Tibial artery (tissue), 4 donors: Measurements from ENCODE around the gene BAHD1.

Experiments used
- DNase-seq, 2 donors: peaks; one replicate each; pipeline ENCODE4 v3.0.0-alpha.2; 2019
- H3K27ac ChIP-seq, 2 donors: fragments of 200-600 bp; sonication (generic) in 1 of 2; 1 replicate in 1 of 2; 2 replicates in 1 of 2; pipeline ENCODE4 v1.5.1; 2018 to 2019; ENCODE audit warnings: mild to moderate bottlenecking in 1 of 2
- H3K27me3 ChIP-seq, 2 donors: fragments of 200-600 bp; sonication (generic) in 1 of 2; one replicate each; pipeline versions ENCODE4 v1.5.1 to v1.6.0; 2016 to 2019
- H3K36me3 ChIP-seq, 3 donors: fragments of 200-600 bp; sonication (generic) in 2 of 3; one replicate each; pipeline ENCODE4 v1.5.1; 2016 to 2019; ENCODE audit warnings: mild to moderate bottlenecking in 2 of 3
- H3K4me1 ChIP-seq, 4 donors: fragments of 200-600 bp; sonication (generic) in 2 of 4; 1 replicate in 3 of 4; 2 replicates in 1 of 4; pipeline ENCODE4 v1.5.1; 2016 to 2019
- H3K4me3 ChIP-seq, 2 donors: fragments of 200-600 bp; sonication (generic) in 1 of 2; 1 replicate in 1 of 2; 2 replicates in 1 of 2; pipeline ENCODE4 v1.5.1; 2018 to 2019; ENCODE audit warnings: mild to moderate bottlenecking in 2 of 2
- H3K9me3 ChIP-seq, 3 donors: fragments of 200-600 bp; sonication (generic) in 1 of 3; one replicate each; pipeline ENCODE4 v1.5.1; 2016 to 2019
- intact Hi-C: fragments of 100-400 bp; cut with DNase I; formaldehyde crosslinking; loops from one replicate; pipeline ENCODE4 v1.15.0; 2023; ENCODE audit warnings: low total_unique reads
- TF ChIP-seq, protein P1 (sequence below), 2 experiments: fragments of 200-600 bp in 1 of 2; fragments of 450-650 bp in 1 of 2; IDR thresholded peaks; one replicate each; pipeline ENCODE4 v1.5.1; 2017 to 2019; ENCODE audit warnings: antibody characterized with exemption in 2 of 2, mild to moderate bottlenecking in 1 of 2, moderate library complexity in 1 of 2

Gene BAHD1

DNA sequence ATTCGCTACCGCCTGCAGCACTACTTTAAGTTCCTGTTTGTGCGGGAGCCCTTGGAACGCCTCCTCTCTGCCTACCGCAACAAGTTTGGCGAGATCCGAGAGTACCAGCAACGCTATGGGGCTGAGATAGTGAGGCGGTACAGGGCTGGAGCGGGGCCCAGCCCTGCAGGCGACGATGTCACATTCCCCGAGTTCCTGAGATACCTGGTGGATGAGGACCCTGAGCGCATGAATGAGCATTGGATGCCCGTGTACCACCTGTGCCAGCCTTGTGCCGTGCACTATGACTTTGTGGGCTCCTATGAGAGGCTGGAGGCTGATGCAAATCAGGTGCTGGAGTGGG lies 31.0 kb downstream of the BAHD1 start:
- Histone ChIP-seq H3K4me3 (peak overlapping the region; percentile 91 to 99), H3K4me1 (peaks cover 0 to 22% (median 12%) of the 10 kb centered on the region in 4 donors), H3K9me3 (no peaks in the 10 kb centered on the region), H3K36me3 (peaks cover 0 to 10% (median 0%) of the 10 kb centered on the region in 3 donors), H3K27me3 (no peaks in the 10 kb centered on the region), H3K27ac (peak overlapping the region; percentile 85 to 97)
- DNase-seq, result no peak
- TF ChIP-seq, protein P1, sequence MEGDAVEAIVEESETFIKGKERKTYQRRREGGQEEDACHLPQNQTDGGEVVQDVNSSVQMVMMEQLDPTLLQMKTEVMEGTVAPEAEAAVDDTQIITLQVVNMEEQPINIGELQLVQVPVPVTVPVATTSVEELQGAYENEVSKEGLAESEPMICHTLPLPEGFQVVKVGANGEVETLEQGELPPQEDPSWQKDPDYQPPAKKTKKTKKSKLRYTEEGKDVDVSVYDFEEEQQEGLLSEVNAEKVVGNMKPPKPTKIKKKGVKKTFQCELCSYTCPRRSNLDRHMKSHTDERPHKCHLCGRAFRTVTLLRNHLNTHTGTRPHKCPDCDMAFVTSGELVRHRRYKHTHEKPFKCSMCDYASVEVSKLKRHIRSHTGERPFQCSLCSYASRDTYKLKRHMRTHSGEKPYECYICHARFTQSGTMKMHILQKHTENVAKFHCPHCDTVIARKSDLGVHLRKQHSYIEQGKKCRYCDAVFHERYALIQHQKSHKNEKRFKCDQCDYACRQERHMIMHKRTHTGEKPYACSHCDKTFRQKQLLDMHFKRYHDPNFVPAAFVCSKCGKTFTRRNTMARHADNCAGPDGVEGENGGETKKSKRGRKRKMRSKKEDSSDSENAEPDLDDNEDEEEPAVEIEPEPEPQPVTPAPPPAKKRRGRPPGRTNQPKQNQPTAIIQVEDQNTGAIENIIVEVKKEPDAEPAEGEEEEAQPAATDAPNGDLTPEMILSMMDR (IDR thresholded peaks at IDR 0.05), result no peak
- intact Hi-C loops, result no loop called here

DNA sequence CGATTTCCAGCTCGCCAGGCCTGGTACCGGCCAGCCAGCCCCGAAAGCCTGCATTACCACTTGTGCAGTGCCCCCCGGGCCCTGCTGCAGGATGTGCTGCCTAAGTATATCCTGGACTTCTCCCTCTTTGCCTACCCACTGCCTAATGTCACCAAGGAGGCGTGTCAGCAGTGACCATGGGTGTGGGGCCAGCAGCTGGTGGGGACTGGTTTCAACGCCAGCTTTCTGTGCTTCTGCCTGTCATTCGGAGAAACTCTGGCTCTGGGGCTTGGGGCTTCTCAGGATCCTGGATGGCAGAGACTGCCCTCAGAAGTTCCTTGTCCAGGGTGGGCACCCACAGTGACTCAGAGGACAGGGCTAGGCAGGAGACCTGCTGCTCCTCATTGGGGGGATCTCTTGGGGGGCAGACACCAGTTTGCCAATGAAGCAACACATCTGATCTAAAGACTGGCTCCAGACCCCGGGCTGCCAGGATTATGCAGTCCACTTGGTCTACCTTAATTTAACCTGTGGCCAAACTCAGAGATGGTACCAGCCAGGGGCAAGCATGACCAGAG lies 31.5 kb downstream of the BAHD1 start:
- Histone ChIP-seq H3K9me3 (no peaks in the 10 kb centered on the region), H3K4me3 (peak overlapping the region; percentile 91 to 99), H3K4me1 (peaks cover 0 to 22% (median 12%) of the 10 kb centered on the region in 4 donors), H3K36me3 (peaks cover 0 to 6% (median 0%) of the 10 kb centered on the region in 3 donors), H3K27ac (peak overlapping the region in 1 of 2 donors; percentile 85), H3K27me3 (no peaks in the 10 kb centered on the region)
- TF ChIP-seq, protein P1 (IDR thresholded peaks at IDR 0.05), result no peak
- no peak for DNase-seq
- intact Hi-C loops, result no loop called here

DNA sequence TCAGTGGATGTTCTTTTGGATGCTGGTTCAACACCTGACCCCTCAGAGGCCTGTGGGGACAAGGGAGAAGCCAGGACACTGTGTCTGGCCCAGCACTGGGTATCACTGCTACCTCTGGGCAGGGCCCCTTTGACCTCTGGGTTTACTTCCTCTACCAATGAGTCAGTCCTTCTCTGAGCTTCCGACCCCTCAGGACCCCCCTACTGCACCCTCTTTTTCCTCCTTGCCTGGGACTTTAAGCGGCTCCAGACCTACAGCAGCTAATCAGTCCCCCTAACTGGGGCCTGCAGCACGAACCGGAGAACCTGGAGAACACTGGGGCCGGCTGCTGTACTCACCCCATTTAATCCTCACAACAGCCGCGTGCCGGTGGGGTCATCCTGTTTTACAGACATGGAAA lies 33.8 kb downstream of the BAHD1 start:
- H3K4me1 ChIP-seq, result peaks cover 0 to 22% (median 12%) of the 10 kb centered on the region in 4 donors
- TF ChIP-seq, protein P1 (IDR thresholded peaks at IDR 0.05), result no peak

GRCh38 chr15:40477642-40478327 lies 37.0 kb downstream of the BAHD1 start:
- Histone ChIP-seq H3K27ac (no peak overlapping the region), H3K9me3 (no peaks in the 10 kb centered on the region), H3K27me3 (no peaks in the 10 kb centered on the region), H3K36me3 (no peaks in the 10 kb centered on the region), H3K4me3 (no peak overlapping the region), H3K4me1 (no peaks in the 10 kb centered on the region)
- DNase-seq, result peak in 1 of 2 donors; percentile 13
- TF ChIP-seq, protein P1 (IDR thresholded peaks at IDR 0.05), result no peak
- intact Hi-C loops, result no loop called here

More for the DNA sequence above, 33.8 kb downstream of the BAHD1 start:
- intact Hi-C loops, result no loop called here
- H3K36me3 ChIP-seq, result no peaks in the 10 kb centered on the region
- no peak overlapping the region for H3K27ac ChIP-seq
- H3K9me3 ChIP-seq, result no peaks in the 10 kb centered on the region
- H3K4me3 ChIP-seq, result no peak overlapping the region
- no peak for DNase-seq
- H3K27me3 ChIP-seq, result no peaks in the 10 kb centered on the region

GRCh38 chr15:40479024-40479423 lies 38.3 kb downstream of the BAHD1 start:
- intact Hi-C loops, result no loop called here
- TF ChIP-seq, protein P1 (IDR thresholded peaks at IDR 0.05), result no peak
- Histone ChIP-seq H3K4me3 (no peak overlapping the region), H3K27ac (no peak overlapping the region), H3K27me3 (no peaks in the 10 kb centered on the region), H3K4me1 (no peaks in the 10 kb centered on the region), H3K36me3 (no peaks in the 10 kb centered on the region), H3K9me3 (no peaks in the 10 kb centered on the region)
- DNase-seq, result peak in 1 of 2 donors; percentile 11
